C1 segment of cervical spinal cord (tissue), 14 donors: ENCODE measurements around the gene CP.

Source experiments
- DNase-seq, 14 donors: peaks; one replicate each; lab custom pipeline; 2025; lab: John Stamatoyannopoulos, UW

The CP gene

GRCh38 chr3:149122721-149123578 is 98.7 kb downstream of the CP start:
- no peak for DNase-seq
